HepG2 (cell line): Measurements from ENCODE around the gene SLC12A3. TPM values are rescaled to one million over a fixed set of nuclear protein-coding genes. Genes with fewer than 3 reads are reported as not detected.

ENCODE experiments used
- ATAC-seq: fragments of 200-7000 bp; cut with Tn5 transposase; 3 replicates; pipeline ENCODE4 v1.9.1; 2020; ENCODE audit warnings: mild to moderate bottlenecking, moderate library complexity
- BruUV-seq: library from RNA; stranded (reverse); fragments of 400-500 nt; replicated peaks from 2 replicates; lab custom pipeline; 2021; lab: Mats Ljungman, UMichigan
- CTCF ChIA-PET: fragments of 300-600 bp; formaldehyde crosslinking; extraction: SDS; loops from one replicate; lab custom pipeline; 2021; ENCODE audit warnings: low total read pairs, inconsistent platforms, low intra/inter-chr PET ratio; lab: Yijun Ruan, JAX
- POLR2A ChIA-PET: fragments of 350-600 bp; sonication (Branson Sonifier 250); formaldehyde crosslinking; loops from one replicate; lab custom pipeline; 2020; ENCODE audit warnings: antibody characterized with exemption, inconsistent platforms; lab: Yijun Ruan, JAX
- DNase-seq: peaks from one replicate; pipeline ENCODE4 v3.0.0-alpha.2; 2015; ENCODE audit warnings: low spot score
- FAIRE-seq: peaks from 3 replicates; lab custom pipeline; 2011; peaks lifted over from hg19 to GRCh38; lab: Jason Lieb, UNC
- H2AFZ ChIP-seq: one replicate; pipeline ENCODE4 v1.6.1; 2011; ENCODE audit warnings: low read length, inconsistent platforms
- H3K27ac ChIP-seq: fragments of 300-600 bp; 3 replicates; pipeline ENCODE4 v1.8.0; 2011; ENCODE audit warnings: mixed run types, mild to moderate bottlenecking, mixed read lengths, low read length, inconsistent platforms; ENCODE audit not compliant: insufficient read depth; ENCODE audit errors: extremely low read length
- H3K27me3 ChIP-seq, 2 experiments: fragments of 200-600 bp in 1 of 2; 2 replicates in 1 of 2; 3 replicates in 1 of 2; pipeline versions ENCODE4 v1.6.0 to v1.8.0; 2011; ENCODE audit warnings: low read length in 2 of 2, mild to moderate bottlenecking in 2 of 2, moderate library complexity in 2 of 2, inconsistent platforms in 1 of 2; ENCODE audit not compliant: insufficient read depth in 2 of 2, control insufficient read depth in 1 of 2
- H3K36me3 ChIP-seq, 2 experiments: fragments of 200-600 bp in 1 of 2; replicated peaks in 1 of 2; 2 replicates in 1 of 2; 3 replicates in 1 of 2; pipeline versions ENCODE4 v1.5.1 to v1.8.0; 2011; ENCODE audit warnings: low read length in 2 of 2, inconsistent platforms in 1 of 2; ENCODE audit not compliant: insufficient read depth in 2 of 2, control insufficient read depth in 1 of 2
- H3K4me1 ChIP-seq: 2 replicates; pipeline ENCODE4 v1.5.1; 2012; ENCODE audit warnings: low read length, inconsistent platforms; ENCODE audit not compliant: insufficient read depth
- H3K4me2 ChIP-seq: 2 replicates; pipeline ENCODE4 v1.6.0; 2011; ENCODE audit warnings: low read depth, low read length, inconsistent platforms
- H3K4me3 ChIP-seq, 3 experiments: fragments of 200-600 bp in 1 of 3; sonication (generic), shearing (Covaris generic) in 1 of 3; replicated peaks in 1 of 3; 2 replicates each; pipeline ENCODE4 v1.5.1; 2011 to 2016; ENCODE audit warnings: low read length in 3 of 3, inconsistent platforms in 2 of 3, low read depth in 2 of 3, mild to moderate bottlenecking in 2 of 3, control low read depth in 1 of 3, mixed read lengths in 1 of 3; ENCODE audit not compliant: insufficient read depth in 1 of 3
- H3K79me2 ChIP-seq: one replicate; pipeline ENCODE4 v1.6.1; 2011; ENCODE audit warnings: low read length, inconsistent platforms; ENCODE audit not compliant: insufficient read depth
- H3K9ac ChIP-seq: 2 replicates; pipeline ENCODE4 v1.6.0; 2011; ENCODE audit warnings: mild to moderate bottlenecking, low read depth, low read length, inconsistent platforms; ENCODE audit not compliant: insufficient read depth
- H3K9me3 ChIP-seq: 2 replicates; pipeline ENCODE4 v1.5.1; 2012; ENCODE audit warnings: mild to moderate bottlenecking, low read length
- H4K20me1 ChIP-seq: 2 replicates; pipeline ENCODE4 v1.6.0; 2011; ENCODE audit warnings: inconsistent platforms, mild to moderate bottlenecking, low read length, moderate library complexity; ENCODE audit not compliant: insufficient read depth
- BRD4 ChIP-seq: sonication (generic); formaldehyde crosslinking; IDR thresholded peaks from 2 replicates; pipeline ENCODE4 v1.4.0; 2020; ENCODE audit warnings: missing genetic modification reagents
- CREB1 ChIP-seq, 2 experiments: fragments of 450-650 bp in 1 of 2; IDR thresholded peaks; 2 replicates each; pipeline ENCODE4 v1.6.1; 2016 to 2017; ENCODE audit warnings: control low read depth in 1 of 2, mild to moderate bottlenecking in 1 of 2, missing compliant biosample characterization in 1 of 2, missing genetic modification characterization in 1 of 2
- ESRRA ChIP-seq: sonication (generic); formaldehyde crosslinking; IDR thresholded peaks from 2 replicates; pipeline ENCODE4 v1.5.1; 2020; ENCODE audit warnings: mild to moderate bottlenecking, low read depth, missing genetic modification reagents
- FOXJ3 ChIP-seq: sonication (generic); formaldehyde crosslinking; IDR thresholded peaks from 2 replicates; pipeline ENCODE4 v1.4.0; 2020; ENCODE audit warnings: missing genetic modification reagents, mild to moderate bottlenecking, borderline replicate concordance
- PAX8 ChIP-seq: sonication (generic); formaldehyde crosslinking; IDR thresholded peaks from 2 replicates; pipeline ENCODE4 v1.8.0; 2022; ENCODE audit warnings: mild to moderate bottlenecking, missing genetic modification reagents, borderline replicate concordance
- RBAK ChIP-seq: sonication (generic); formaldehyde crosslinking; IDR thresholded peaks from 2 replicates; pipeline ENCODE4 v1.5.1; 2020; ENCODE audit warnings: mild to moderate bottlenecking, missing genetic modification reagents
- SMAD9 ChIP-seq: sonication (generic); formaldehyde crosslinking; IDR thresholded peaks from 2 replicates; pipeline ENCODE4 v1.5.1; 2020; ENCODE audit warnings: mild to moderate bottlenecking, missing genetic modification reagents
- SNAI1 ChIP-seq: sonication (generic); formaldehyde crosslinking; IDR thresholded peaks from 2 replicates; pipeline ENCODE4 v1.5.0; 2020; ENCODE audit warnings: mild to moderate bottlenecking, missing genetic modification reagents, borderline replicate concordance
- TOE1 ChIP-seq: sonication (generic); formaldehyde crosslinking; IDR thresholded peaks from 2 replicates; pipeline ENCODE4 v1.4.0; 2020; ENCODE audit warnings: mild to moderate bottlenecking, missing genetic modification reagents
- ZKSCAN8 ChIP-seq: IDR thresholded peaks from 2 replicates; pipeline ENCODE4 v1.6.1; 2016; ENCODE audit warnings: borderline replicate concordance, missing genetic modification reagents, missing compliant biosample characterization
- ZNF17 ChIP-seq: sonication (generic); formaldehyde crosslinking; IDR thresholded peaks from 2 replicates; pipeline ENCODE4 v1.5.0; 2020; ENCODE audit warnings: mild to moderate bottlenecking, missing genetic modification reagents
- ZNF33A ChIP-seq: sonication (generic); formaldehyde crosslinking; IDR thresholded peaks from 2 replicates; pipeline ENCODE4 v1.5.1; 2020; ENCODE audit warnings: missing genetic modification reagents, mild to moderate bottlenecking, moderate library complexity, borderline replicate concordance
- ZNF607 ChIP-seq: sonication (generic); formaldehyde crosslinking; IDR thresholded peaks from 2 replicates; pipeline ENCODE4 v1.5.1; 2020; ENCODE audit warnings: missing genetic modification reagents, mild to moderate bottlenecking, borderline replicate concordance
- ZNF737 ChIP-seq: sonication (generic); formaldehyde crosslinking; IDR thresholded peaks from 2 replicates; pipeline ENCODE4 v1.5.0; 2020; ENCODE audit warnings: missing genetic modification reagents, mild to moderate bottlenecking, borderline replicate concordance
- in situ Hi-C: cut with HindIII; loops from 2 replicates; pipeline ENCODE4 v1.10.0; 2017; ENCODE audit warnings: low pct_unique_long_range_greater_than_20kb; ENCODE audit not compliant: extremely low pct_ligation_motif_present
- intact Hi-C: fragments of 100-400 bp; cut with micrococcal nuclease; formaldehyde crosslinking; loops from one replicate; pipeline ENCODE4 v1.10.0; 2022; ENCODE audit not compliant: unreplicated experiment
- polyA plus RNA-seq, 8 experiments: library from polyadenylated mRNA; depleted of rRNA in 3 of 8; stranded (reverse) in 7 of 8; unstranded in 1 of 8; fragments of >200 nt; fragmentation: Illumina TruSeq in 4 of 8; extraction: Trizol in 4 of 8; gene quantifications; 2 replicates each; pipeline versions ENCODE4 v1.2.1 to v1.2.3, GENCODE V29; 2011 to 2016; ENCODE audit warnings: low read depth in 4 of 8, missing spikeins in 1 of 8, mixed read lengths in 1 of 8; ENCODE audit not compliant: insufficient read depth in 1 of 8
- total RNA-seq, 5 experiments: library from RNA; depleted of rRNA; stranded (reverse); fragments of >200 nt; fragmentation: Illumina TruSeq; extraction: Trizol; gene quantifications; 2 replicates each; pipeline ENCODE4 v1.2.3, GENCODE V29; 2016; ENCODE audit warnings: low read depth in 1 of 5
- TF ChIP-seq, protein P1 (sequence below): sonication (generic); formaldehyde crosslinking; IDR thresholded peaks from 2 replicates; pipeline ENCODE4 v1.4.0; 2020; ENCODE audit warnings: missing genetic modification reagents
- TF ChIP-seq, protein P2 (sequence below): sonication (generic); formaldehyde crosslinking; IDR thresholded peaks from 2 replicates; pipeline ENCODE4 v1.9.0; 2021; ENCODE audit warnings: mild to moderate bottlenecking, missing genetic modification reagents

The SLC12A3 gene
- total and polyA plus RNA-seq, 2 of the 13 experiments (the other 11 are each of a cell fraction or from before 2014, with no cell fraction given), result 6.2 TPM; not detected in 1

DNA sequence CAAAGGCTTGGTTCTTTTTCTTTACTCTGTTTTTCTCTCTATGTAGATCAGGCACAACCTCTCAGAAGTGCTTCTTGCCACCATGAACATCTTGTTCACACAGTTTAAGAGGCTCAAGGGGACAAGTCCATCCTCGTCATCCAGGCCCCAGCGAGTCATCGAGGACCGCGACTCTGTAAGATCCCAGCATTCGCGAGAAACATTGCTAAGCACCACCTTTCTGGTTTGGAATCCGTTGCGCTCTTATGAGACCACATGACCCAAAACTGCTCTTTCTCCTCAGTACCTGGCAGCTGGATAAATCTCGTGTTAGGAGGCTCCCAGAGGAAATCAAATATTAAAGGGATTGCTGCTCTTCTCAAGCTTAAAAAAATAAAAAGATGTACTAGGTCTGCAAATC is 23.3 kb upstream of the SLC12A3 start (continued):
- TF ChIP-seq FOXJ3, result no peak
- TF ChIP-seq ZNF607, result no peak
- no peak for TF ChIP-seq BRD4
- no peak for TF ChIP-seq CREB1 (IDR thresholded peaks at IDR 0.05)
- no peak for TF ChIP-seq CREB1 (CRISPR knock-in tag; IDR thresholded peaks at IDR 0.05)
- TF ChIP-seq ZNF33A (CRISPR knock-in tag), result no peak
- TF ChIP-seq SMAD9 (CRISPR knock-in tag), result no peak
- TF ChIP-seq, protein P1, sequence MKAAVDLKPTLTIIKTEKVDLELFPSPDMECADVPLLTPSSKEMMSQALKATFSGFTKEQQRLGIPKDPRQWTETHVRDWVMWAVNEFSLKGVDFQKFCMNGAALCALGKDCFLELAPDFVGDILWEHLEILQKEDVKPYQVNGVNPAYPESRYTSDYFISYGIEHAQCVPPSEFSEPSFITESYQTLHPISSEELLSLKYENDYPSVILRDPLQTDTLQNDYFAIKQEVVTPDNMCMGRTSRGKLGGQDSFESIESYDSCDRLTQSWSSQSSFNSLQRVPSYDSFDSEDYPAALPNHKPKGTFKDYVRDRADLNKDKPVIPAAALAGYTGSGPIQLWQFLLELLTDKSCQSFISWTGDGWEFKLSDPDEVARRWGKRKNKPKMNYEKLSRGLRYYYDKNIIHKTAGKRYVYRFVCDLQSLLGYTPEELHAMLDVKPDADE, result no peak
- TF ChIP-seq ZKSCAN8 (CRISPR knock-in tag), result no peak
- TF ChIP-seq ZNF737 (CRISPR knock-in tag), result no peak
- no peak for TF ChIP-seq PAX8 (CRISPR knock-in tag)
- TF ChIP-seq RBAK (CRISPR knock-in tag), result no peak
- no peak for TF ChIP-seq TOE1

DNA sequence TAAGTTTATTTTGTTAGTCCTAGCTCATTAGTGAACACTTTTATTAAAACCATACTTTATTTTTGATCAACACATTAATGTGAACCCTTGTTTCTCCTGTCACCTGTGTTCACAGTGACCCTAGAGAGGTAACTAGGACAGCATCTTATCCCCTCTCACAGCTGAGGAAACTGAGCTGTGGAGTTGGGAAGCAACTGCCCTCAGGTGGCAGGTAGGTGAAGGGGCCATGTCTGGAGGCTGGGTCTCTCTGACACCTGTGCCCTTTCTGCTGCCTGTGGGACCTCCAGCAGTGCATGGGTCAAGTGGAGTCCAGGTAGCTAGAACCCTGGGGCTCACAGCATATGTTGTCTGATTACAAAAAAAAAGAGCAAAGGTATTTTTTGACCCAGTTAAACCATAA is 22.9 kb upstream of the SLC12A3 start:
- no TSS peak for BruUV-seq
- H3K27ac ChIP-seq, result no peak overlapping the region
- no peaks in the 10 kb centered on the region for H4K20me1 ChIP-seq
- H3K9me3 ChIP-seq, result no peaks in the 10 kb centered on the region
- H3K27me3 ChIP-seq, result no peaks in the 10 kb centered on the region
- POLR2A ChIA-PET, result interaction anchor here (1.2 kb wide), 1 partner anchor 27 kb away, joined by 5 read pairs; no protein-coding TSS in a partner anchor
- no peak overlapping the region for H3K9ac ChIP-seq
- H2AFZ ChIP-seq, result no peak overlapping the region
- no peak overlapping the region for H3K4me2 ChIP-seq
- no peaks in the 10 kb centered on the region for H3K79me2 ChIP-seq
- in situ Hi-C loops, result no loop called here
- CTCF ChIA-PET, result no interaction called here
- no peak for DNase-seq
- intact Hi-C loops, result no loop called here
- FAIRE-seq, result no peak
- H3K36me3 ChIP-seq, result peaks cover 10 to 44% of the 10 kb centered on the region in 2 experiments
- no peak; the same call in 2 of the 3 replicates for ATAC-seq
- no peak overlapping the region for H3K4me3 ChIP-seq
- H3K4me1 ChIP-seq, result peaks cover 53% of the 10 kb centered on the region
- TF ChIP-seq ESRRA (CRISPR knock-in tag) (no peak), ZNF17 (CRISPR knock-in tag) (no peak), SNAI1 (no peak)
- TF ChIP-seq, protein P2, sequence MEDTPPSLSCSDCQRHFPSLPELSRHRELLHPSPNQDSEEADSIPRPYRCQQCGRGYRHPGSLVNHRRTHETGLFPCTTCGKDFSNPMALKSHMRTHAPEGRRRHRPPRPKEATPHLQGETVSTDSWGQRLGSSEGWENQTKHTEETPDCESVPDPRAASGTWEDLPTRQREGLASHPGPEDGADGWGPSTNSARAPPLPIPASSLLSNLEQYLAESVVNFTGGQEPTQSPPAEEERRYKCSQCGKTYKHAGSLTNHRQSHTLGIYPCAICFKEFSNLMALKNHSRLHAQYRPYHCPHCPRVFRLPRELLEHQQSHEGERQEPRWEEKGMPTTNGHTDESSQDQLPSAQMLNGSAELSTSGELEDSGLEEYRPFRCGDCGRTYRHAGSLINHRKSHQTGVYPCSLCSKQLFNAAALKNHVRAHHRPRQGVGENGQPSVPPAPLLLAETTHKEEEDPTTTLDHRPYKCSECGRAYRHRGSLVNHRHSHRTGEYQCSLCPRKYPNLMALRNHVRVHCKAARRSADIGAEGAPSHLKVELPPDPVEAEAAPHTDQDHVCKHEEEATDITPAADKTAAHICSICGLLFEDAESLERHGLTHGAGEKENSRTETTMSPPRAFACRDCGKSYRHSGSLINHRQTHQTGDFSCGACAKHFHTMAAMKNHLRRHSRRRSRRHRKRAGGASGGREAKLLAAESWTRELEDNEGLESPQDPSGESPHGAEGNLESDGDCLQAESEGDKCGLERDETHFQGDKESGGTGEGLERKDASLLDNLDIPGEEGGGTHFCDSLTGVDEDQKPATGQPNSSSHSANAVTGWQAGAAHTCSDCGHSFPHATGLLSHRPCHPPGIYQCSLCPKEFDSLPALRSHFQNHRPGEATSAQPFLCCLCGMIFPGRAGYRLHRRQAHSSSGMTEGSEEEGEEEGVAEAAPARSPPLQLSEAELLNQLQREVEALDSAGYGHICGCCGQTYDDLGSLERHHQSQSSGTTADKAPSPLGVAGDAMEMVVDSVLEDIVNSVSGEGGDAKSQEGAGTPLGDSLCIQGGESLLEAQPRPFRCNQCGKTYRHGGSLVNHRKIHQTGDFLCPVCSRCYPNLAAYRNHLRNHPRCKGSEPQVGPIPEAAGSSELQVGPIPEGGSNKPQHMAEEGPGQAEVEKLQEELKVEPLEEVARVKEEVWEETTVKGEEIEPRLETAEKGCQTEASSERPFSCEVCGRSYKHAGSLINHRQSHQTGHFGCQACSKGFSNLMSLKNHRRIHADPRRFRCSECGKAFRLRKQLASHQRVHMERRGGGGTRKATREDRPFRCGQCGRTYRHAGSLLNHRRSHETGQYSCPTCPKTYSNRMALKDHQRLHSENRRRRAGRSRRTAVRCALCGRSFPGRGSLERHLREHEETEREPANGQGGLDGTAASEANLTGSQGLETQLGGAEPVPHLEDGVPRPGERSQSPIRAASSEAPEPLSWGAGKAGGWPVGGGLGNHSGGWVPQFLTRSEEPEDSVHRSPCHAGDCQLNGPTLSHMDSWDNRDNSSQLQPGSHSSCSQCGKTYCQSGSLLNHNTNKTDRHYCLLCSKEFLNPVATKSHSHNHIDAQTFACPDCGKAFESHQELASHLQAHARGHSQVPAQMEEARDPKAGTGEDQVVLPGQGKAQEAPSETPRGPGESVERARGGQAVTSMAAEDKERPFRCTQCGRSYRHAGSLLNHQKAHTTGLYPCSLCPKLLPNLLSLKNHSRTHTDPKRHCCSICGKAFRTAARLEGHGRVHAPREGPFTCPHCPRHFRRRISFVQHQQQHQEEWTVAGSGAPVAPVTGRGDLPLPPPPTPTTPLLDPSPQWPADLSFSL (CRISPR knock-in tag), result no peak
